Colonic mucosa (tissue), 4 donors: Measurements from ENCODE around the gene SLC9A2. TPM values are rescaled to one million over a fixed set of nuclear protein-coding genes. Genes with fewer than 3 reads are reported as not detected.
A peak's percentile ranks its signal among the peaks of the same experiment; 100 is the strongest.

Experiments used
- DNase-seq: peaks from one replicate; pipeline ENCODE4 v3.0.0-alpha.2; 2020
- H3K27ac ChIP-seq: fragments of 200-600 bp; one replicate; pipeline ENCODE4 v1.8.0; 2021
- H3K27me3 ChIP-seq: fragments of 200-600 bp; one replicate; pipeline ENCODE4 v1.8.0; 2021
- H3K36me3 ChIP-seq: fragments of 200-600 bp; one replicate; pipeline ENCODE4 v1.8.0; 2021
- H3K4me1 ChIP-seq: fragments of 200-600 bp; one replicate; pipeline ENCODE4 v1.8.0; 2021; ENCODE audit warnings: mild to moderate bottlenecking
- H3K4me3 ChIP-seq: fragments of 200-600 bp; one replicate; pipeline ENCODE4 v1.8.0; 2021
- H3K9ac ChIP-seq, 2 donors: one replicate each; pipeline ENCODE4 v1.7.0; 2013; ENCODE audit warnings: control low read depth in 2 of 2, low read depth in 2 of 2, low read length in 2 of 2
- H3K9me3 ChIP-seq: fragments of 200-600 bp; one replicate; pipeline ENCODE4 v1.8.0; 2021
- CTCF ChIP-seq: fragments of 200-600 bp; IDR thresholded peaks from one replicate; pipeline ENCODE4 v1.8.0; 2022; ENCODE audit warnings: antibody characterized with exemption, mild to moderate bottlenecking
- intact Hi-C: fragments of 100-400 bp; cut with DNase I; formaldehyde crosslinking; loops from one replicate; pipeline ENCODE4 v1.14.1; 2022
- total RNA-seq, 2 donors: library from RNA; stranded (reverse); fragmentation: NEBNext Ultra II Directional in 1 of 2; extraction: Animal tissue kit (Norgen Biotek cat#: 25700) in 1 of 2; gene quantifications; one replicate each; pipeline ENCODE4 v1.2.1, GENCODE V29; 2021
- donor health status: healthy.
- donor health status: DM: no; HTN: no; CAD: no.
- donor health status: DM: no; HTN: no; CAD: no.

SLC9A2 gene
- total RNA-seq, 2 donors from 2014 or later: 58.4 to 76.2 TPM

- Histone ChIP-seq H3K4me1 (no peaks in the 10 kb centered on the region), H3K27me3 (no peaks in the 10 kb centered on the region), H3K36me3 (no peaks in the 10 kb centered on the region), H3K9ac (no peak overlapping the region), H3K4me3 (no peak overlapping the region), H3K27ac (no peak overlapping the region), H3K9me3 (no peaks in the 10 kb centered on the region)
- DNase-seq: no peak
- TF ChIP-seq CTCF: no peak
- intact Hi-C loops: no loop called here
These were observed 32.8 kb downstream of the SLC9A2 start for GRCh38 chr2:102652126-102652525.

GRCh38 chr2:102657770-102658169, 38.4 kb downstream of the SLC9A2 start:
- intact Hi-C loops: no loop called here
- H3K9ac ChIP-seq: no peak overlapping the region
- DNase-seq: no peak
- peaks cover 15% of the 10 kb centered on the region for H3K4me1 ChIP-seq
- no peak for TF ChIP-seq CTCF
- H3K9me3 ChIP-seq: no peaks in the 10 kb centered on the region
- H3K4me3 ChIP-seq: no peak overlapping the region
- no peaks in the 10 kb centered on the region for H3K27me3 ChIP-seq
- H3K27ac ChIP-seq: no peak overlapping the region
- H3K36me3 ChIP-seq: no peaks in the 10 kb centered on the region

GRCh38 chr2:102660070-102660469, 40.7 kb downstream of the SLC9A2 start:
- Histone ChIP-seq H3K4me1 (peaks cover 19% of the 10 kb centered on the region), H3K4me3 (no peak overlapping the region), H3K9ac (peak overlapping the region in 1 of 2 donors; percentile 58), H3K27me3 (no peaks in the 10 kb centered on the region), H3K9me3 (no peaks in the 10 kb centered on the region), H3K36me3 (no peaks in the 10 kb centered on the region), H3K27ac (peak overlapping the region; percentile 73)
- no peak for TF ChIP-seq CTCF
- intact Hi-C loops: no loop called here
- DNase-seq: peak; percentile 66

- Histone ChIP-seq H3K9ac (peak overlapping the region in 1 of 2 donors; percentile 58), H3K4me1 (peaks cover 19% of the 10 kb centered on the region), H3K27me3 (no peaks in the 10 kb centered on the region), H3K27ac (peak overlapping the region; percentile 73), H3K4me3 (no peak overlapping the region), H3K36me3 (no peaks in the 10 kb centered on the region), H3K9me3 (no peaks in the 10 kb centered on the region)
- intact Hi-C loops: no loop called here
- no peak for TF ChIP-seq CTCF
- no peak for DNase-seq
These were observed 41.2 kb downstream of the SLC9A2 start for GRCh38 chr2:102660574-102660973.

GRCh38 chr2:102661846-102662245, 42.5 kb downstream of the SLC9A2 start:
- no peak for DNase-seq
- no peaks in the 10 kb centered on the region for H3K27me3 ChIP-seq
- peak overlapping the region; percentile 54 for H3K27ac ChIP-seq
- no peak overlapping the region for H3K4me3 ChIP-seq
- no peak for TF ChIP-seq CTCF
- H3K4me1 ChIP-seq: peaks cover 19% of the 10 kb centered on the region
- peak overlapping the region in 1 of 2 donors; percentile 19 for H3K9ac ChIP-seq
- intact Hi-C loops: no loop called here
- H3K9me3 ChIP-seq: no peaks in the 10 kb centered on the region
- H3K36me3 ChIP-seq: no peaks in the 10 kb centered on the region

- Histone ChIP-seq H3K9me3 (no peaks in the 10 kb centered on the region), H3K36me3 (no peaks in the 10 kb centered on the region), H3K9ac (peak overlapping the region in 1 of 2 donors; percentile 19), H3K4me1 (peaks cover 19% of the 10 kb centered on the region), H3K27me3 (no peaks in the 10 kb centered on the region), H3K4me3 (no peak overlapping the region), H3K27ac (peak overlapping the region; percentile 54)
- TF ChIP-seq CTCF: no peak
- intact Hi-C loops: no loop called here
- no peak for DNase-seq
These were observed 43.5 kb downstream of the SLC9A2 start for GRCh38 chr2:102662833-102663232.
